Embryonic facial prominence (tissue), 1 donor: ENCODE data around the gene SFMBT1.
A peak's percentile ranks its signal among the peaks of the same experiment; 100 is the strongest.
"Not testable (repeated sequence)": the region's sequence is repeated elsewhere in the genome, so short reads cannot be mapped to it uniquely, and the experiment has no call there.

ENCODE experiments used
- DNase-seq: peaks from one replicate; pipeline ENCODE4 v3.0.0-alpha.2; 2016; ENCODE audit errors: extremely low spot score

SFMBT1 gene

GRCh38 chr3:53035825-53036619 lies 9.9 kb downstream of the SFMBT1 start:
- no peak for DNase-seq

DNA sequence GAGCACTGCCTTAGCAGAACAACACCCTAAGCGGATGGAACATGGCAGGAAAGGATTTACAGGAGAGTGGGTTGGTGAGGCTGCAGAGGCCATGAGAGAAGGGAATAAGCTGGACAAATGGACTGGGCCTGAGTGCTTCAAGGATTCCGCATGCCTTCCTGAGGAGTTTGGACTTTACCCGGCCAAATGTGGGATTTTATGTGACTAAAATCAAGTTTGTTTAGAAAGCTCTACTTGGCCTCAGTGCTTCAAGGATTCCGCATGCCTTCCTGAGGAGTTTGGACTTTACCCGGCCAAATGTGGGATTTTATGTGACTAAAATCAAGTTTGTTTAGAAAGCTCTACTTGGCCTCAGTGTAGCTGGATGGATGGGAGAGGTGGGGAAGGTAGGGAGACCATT lies 10.9 kb downstream of the SFMBT1 start:
- DNase-seq = not testable (repeated sequence)

- not testable (repeated sequence) for DNase-seq
These were observed 11.5 kb downstream of the SFMBT1 start for GRCh38 chr3:53034411-53034810.

DNA sequence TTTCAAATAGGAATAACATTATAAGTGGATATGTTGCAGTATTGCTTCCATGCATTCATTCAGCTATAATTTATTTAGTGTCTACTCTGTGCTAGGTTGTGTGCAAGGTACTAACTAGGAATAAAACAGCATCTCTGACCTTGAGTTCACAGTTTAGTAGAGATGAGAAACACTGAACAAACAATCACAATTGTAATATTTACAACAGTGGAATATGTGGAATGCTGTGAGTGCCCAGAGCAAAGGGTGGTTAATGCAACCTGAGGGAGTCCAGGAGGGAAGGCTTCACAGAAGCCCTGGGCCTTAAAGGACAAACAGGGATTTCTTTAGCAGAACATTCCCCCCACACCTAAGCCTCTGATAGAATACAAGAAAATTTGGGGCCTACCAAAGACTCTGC lies 13.3 kb downstream of the SFMBT1 start:
- no peak for DNase-seq

- no peak for DNase-seq
These were observed 15.0 kb downstream of the SFMBT1 start for GRCh38 chr3:53030619-53031449.

- no peak for DNase-seq
These were observed 17.2 kb downstream of the SFMBT1 start for GRCh38 chr3:53028641-53029040.

DNA sequence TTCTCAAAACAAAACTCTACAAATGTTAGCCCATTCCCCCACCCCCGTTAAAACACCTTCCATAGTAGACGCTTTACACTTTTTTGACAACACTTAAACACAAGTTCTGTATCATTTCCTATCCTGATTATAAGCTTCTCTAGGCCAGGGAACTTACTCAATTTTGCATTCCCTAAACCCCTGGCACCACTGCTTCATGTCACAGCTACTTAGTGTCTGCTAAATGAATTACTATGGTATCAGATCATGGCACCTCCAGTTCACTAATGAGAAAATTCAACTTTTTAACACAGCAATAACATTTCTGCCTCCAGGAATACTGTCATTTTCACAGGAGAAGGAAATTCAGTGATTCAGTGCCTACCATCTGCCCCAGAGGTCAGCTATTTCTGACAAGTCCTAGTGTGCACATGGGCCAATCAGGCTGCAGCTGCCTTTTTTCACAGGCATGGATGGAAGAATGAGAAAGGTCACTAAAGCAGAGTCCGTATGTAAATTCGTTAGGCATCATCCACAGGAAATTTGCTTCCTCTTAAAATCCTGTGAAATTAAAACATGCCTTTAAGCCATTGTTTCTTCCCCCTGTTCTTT lies 18.5 kb downstream of the SFMBT1 start:
- no peak for DNase-seq

- DNase-seq = no peak
These were observed 19.3 kb downstream of the SFMBT1 start for GRCh38 chr3:53026382-53027162.

DNA sequence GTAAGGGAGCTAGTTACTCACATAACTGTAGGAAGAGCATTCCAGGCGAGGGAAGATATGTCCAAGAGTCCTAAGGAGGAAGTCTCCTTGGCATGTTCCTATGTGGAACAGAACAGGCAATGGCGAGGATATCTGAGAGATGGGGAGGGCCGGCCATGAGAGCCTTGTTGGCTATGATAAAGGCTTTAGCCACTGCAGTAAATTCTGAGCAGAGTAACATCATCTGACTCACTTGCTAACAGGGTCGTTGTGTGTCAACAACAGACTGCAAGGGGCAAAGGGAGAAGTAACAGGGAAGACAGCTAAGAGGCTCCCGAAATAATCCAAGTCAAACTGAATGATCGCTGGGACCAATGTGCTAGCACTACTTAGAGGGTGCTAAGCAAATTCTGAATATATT lies 21.6 kb downstream of the SFMBT1 start:
- DNase-seq = no peak

DNA sequence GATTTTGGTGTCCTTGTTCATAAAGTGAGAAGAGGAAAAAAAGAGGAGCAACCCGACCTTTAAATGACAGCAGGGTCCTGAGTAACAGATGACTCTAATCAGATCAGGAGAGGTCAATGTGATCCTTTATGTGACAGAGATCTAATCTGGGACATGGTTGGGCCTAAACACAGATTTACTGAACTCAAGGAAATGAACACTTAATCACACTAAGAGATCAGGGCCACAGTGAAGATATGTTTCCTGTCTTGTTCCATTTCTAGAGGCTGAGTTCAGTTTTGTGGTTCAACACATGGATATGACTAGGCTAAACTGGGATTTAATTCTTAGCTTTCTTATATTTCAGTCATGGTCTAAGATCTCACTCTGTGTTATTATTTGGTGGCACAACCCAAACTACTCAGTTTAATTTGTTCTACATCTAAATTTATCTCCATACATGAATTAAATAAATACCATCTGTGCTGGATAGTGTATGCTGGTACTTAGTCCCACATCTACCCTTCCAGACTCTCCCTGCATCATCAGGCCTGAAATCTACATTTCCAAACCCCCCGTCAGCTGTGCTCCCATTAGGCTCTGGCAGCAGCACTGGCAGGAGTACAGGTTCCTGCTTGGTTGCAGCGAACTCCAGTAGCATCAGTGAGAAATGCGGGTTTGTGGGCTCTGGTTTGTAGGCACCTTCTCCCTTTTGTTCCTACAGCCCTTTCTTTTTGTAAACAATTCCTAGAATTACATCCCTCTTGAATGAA lies 22.6 kb downstream of the SFMBT1 start:
- peak; percentile 41 for DNase-seq

GRCh38 chr3:53022647-53023046 lies 23.2 kb downstream of the SFMBT1 start:
- no peak for DNase-seq

DNA sequence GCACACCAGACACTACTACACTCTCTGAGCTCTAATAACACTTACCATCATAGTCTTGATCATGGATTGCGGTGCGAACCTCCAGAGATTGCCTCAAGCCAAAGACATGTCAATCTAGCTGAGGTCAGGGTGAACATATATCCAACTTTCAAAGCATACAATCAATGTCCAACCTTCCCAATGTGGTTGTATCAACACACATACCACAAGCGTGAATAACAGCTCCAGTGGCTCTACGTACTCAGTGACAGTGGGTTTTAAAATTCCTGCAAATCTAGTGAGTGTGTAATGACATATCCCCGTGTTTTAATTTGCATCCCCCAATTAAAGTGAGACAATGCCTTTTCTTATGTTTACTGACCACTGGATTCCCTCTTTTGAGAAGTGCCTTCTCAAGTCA lies 29.6 kb downstream of the SFMBT1 start:
- DNase-seq = no peak

DNA sequence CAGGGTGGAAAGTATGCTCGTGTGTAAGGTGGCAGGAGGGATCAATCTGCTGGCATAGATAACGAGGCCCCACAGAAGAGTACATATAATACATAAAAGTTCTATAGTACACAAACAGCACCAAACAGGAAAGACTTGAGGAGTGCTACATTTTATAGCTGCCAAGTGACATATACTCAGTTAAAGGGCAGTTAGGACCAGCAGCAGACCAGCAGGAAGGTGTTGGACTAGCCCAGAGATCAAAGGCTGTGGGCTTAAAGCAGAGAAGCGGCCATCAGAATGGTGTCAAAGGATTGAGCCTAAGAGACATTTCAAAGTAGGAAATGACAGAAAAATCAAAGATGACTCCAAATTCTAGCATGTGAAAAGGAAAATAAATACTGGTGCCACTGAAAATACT lies 34.5 kb downstream of the SFMBT1 start:
- DNase-seq = no peak

DNA sequence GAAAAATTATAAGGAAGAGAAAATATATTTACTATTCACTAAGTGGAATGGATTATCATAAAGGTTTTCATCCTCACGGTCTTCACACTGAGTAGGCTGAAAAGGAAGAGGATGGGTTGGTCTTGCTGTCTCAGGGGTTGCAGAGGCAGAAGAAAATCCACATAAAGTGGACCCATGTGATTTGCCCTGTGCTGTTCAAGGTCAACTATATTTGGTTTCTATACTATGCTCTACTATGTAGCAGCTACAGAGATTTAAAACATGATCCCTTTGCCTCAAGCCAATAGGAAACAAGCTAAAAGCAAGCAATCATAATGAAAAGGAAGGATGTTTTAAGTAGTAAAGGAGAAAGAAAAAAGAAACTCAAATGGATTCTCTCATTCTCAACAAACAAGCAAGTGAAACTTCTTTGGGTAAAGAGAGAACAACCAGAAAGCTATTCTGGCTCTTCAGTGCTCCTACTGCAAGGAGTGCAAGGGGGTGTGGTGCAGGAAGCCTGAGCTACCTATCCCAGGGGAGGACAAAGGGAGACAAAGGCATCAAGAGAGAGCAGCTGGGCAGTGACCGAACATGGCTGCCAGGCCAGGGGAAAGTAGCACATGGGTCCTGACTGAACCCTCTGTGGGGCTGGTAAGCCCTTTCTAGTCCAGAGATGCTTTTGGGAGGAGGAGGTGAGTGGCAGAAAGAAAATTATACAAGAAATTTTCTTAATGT lies 35.9 kb downstream of the SFMBT1 start:
- DNase-seq = no peak

- no peak for DNase-seq
These were observed 36.9 kb downstream of the SFMBT1 start for GRCh38 chr3:53008932-53009331.

DNA sequence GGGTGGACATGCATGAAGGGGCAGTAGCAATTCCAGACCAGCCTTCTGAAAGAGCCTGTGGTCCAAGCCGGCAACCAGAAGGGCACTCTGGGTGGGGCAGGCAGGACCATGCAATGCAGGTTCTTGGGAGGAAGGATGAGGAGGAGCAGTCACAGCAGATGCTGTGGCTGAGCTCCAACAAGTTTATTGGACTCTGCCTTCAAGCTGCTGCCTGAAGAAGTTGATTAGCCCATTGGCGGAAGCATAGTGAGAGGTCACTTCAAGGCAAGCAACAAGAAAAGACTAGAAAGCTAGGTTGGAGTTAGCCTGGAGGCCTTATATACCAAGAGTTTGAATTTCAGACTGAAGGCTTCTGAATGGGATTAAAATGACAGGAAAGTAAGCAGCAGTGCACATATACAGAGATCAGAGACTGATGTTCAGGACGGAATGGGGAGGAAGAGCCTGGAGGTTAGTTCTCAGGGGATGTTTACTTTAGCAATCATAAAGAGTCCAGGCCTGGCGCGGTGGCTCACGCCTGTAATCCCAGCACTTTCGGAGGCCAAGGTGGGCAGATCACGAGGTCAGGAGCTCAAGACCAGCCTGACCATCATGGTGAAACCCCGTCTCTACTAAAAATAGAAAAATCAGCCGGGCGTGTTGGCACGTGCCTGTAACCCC lies 39.9 kb downstream of the SFMBT1 start:
- DNase-seq = no peak

GRCh38 chr3:53005338-53005737 lies 40.5 kb downstream of the SFMBT1 start:
- DNase-seq = no peak

- DNase-seq = no peak
These were observed 42.6 kb downstream of the SFMBT1 start for GRCh38 chr3:53003320-53003719.

GRCh38 chr3:52998771-52999513 lies 46.9 kb downstream of the SFMBT1 start:
- DNase-seq = no peak
